ENCODE results near the gene PRAC2.

DNA sequence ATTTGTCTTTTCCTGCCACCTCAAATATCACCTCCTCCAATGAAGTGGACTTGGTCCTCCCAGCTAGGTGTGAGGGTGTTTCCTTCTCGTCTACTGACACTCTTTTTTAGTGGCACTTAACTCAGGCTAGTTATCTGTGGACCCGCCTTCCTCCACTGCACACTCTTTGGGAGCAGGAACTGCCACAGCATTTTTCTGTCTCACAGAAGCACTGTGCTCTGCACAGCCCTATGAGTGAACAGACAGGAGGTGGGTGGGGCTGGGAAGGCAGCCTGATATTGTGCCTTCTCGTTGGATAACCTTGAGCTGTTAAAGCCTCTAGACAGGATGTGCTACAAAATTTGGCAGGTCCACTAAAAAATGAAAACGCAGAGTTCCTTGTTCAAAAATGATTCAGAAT, 37.4 kb downstream of the PRAC2 start:
- TF ChIP-seq, protein P1, sequence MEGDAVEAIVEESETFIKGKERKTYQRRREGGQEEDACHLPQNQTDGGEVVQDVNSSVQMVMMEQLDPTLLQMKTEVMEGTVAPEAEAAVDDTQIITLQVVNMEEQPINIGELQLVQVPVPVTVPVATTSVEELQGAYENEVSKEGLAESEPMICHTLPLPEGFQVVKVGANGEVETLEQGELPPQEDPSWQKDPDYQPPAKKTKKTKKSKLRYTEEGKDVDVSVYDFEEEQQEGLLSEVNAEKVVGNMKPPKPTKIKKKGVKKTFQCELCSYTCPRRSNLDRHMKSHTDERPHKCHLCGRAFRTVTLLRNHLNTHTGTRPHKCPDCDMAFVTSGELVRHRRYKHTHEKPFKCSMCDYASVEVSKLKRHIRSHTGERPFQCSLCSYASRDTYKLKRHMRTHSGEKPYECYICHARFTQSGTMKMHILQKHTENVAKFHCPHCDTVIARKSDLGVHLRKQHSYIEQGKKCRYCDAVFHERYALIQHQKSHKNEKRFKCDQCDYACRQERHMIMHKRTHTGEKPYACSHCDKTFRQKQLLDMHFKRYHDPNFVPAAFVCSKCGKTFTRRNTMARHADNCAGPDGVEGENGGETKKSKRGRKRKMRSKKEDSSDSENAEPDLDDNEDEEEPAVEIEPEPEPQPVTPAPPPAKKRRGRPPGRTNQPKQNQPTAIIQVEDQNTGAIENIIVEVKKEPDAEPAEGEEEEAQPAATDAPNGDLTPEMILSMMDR (IDR thresholded peaks at IDR 0.05; ENCODE audit: insufficient read depth, low read depth, low read length): no peak
- TF ChIP-seq EZH2 (IDR thresholded peaks at IDR 0.05; ENCODE audit: insufficient read depth, low read length): no peak

Data from astrocyte (in vitro differentiated cells and primary cell).